D721Med (cell line): ENCODE data around the gene DHX9.

ENCODE experiments used
- DNase-seq: peaks from one replicate; pipeline ENCODE4 v3.0.0; 2011; ENCODE audit warnings: low spot score; ENCODE audit not compliant: insufficient read length
- FAIRE-seq: peaks from 2 replicates; lab custom pipeline; 2011; peaks lifted over from hg19 to GRCh38; lab: Jason Lieb, UNC
- TF ChIP-seq, protein P1 (sequence below): IDR thresholded peaks from 2 replicates; pipeline ENCODE4 v1.5.1; 2012; ENCODE audit warnings: mild to moderate bottlenecking, control low read depth; ENCODE audit not compliant: insufficient read depth; ENCODE audit errors: missing control alignments

DHX9 gene

GRCh38 chr1:182839209-182840066 is at the start of gene DHX9:
DHX9 (plus strand) TSS chr1:182839347; CDS start chr1:182842567, 3,220 bp downstream.
- DNase-seq, result peak; percentile 88
- TF ChIP-seq, protein P1, sequence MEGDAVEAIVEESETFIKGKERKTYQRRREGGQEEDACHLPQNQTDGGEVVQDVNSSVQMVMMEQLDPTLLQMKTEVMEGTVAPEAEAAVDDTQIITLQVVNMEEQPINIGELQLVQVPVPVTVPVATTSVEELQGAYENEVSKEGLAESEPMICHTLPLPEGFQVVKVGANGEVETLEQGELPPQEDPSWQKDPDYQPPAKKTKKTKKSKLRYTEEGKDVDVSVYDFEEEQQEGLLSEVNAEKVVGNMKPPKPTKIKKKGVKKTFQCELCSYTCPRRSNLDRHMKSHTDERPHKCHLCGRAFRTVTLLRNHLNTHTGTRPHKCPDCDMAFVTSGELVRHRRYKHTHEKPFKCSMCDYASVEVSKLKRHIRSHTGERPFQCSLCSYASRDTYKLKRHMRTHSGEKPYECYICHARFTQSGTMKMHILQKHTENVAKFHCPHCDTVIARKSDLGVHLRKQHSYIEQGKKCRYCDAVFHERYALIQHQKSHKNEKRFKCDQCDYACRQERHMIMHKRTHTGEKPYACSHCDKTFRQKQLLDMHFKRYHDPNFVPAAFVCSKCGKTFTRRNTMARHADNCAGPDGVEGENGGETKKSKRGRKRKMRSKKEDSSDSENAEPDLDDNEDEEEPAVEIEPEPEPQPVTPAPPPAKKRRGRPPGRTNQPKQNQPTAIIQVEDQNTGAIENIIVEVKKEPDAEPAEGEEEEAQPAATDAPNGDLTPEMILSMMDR, result no peak
- peak; percentile 56 for FAIRE-seq

- TF ChIP-seq, protein P1, result no peak
- FAIRE-seq, result peak; percentile 89
- no peak for DNase-seq
Observed at GRCh38 chr1:182791281-182792179, 47.6 kb upstream of the DHX9 start.

DNA sequence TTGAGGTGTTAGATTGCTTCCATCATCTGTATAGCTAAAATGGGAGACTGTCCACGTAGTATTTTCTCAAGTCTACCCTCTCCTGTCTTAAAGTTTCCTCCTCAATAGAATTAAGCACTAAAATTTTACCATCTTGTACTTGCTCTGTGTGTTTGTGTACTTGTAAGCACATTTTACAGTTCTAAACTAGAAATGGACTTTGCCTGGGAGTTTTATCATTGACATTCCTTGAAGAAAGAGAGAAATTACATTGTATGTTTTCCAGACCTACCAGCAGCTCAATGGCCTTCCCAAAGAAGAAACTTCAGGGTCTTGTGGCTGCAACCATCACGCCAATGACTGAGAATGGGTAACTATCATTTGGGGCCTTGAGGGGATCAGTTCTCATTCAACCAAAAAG is 45.1 kb upstream of the DHX9 start:
- TF ChIP-seq, protein P1, result no peak
- FAIRE-seq, result no peak
- DNase-seq, result no peak

DNA sequence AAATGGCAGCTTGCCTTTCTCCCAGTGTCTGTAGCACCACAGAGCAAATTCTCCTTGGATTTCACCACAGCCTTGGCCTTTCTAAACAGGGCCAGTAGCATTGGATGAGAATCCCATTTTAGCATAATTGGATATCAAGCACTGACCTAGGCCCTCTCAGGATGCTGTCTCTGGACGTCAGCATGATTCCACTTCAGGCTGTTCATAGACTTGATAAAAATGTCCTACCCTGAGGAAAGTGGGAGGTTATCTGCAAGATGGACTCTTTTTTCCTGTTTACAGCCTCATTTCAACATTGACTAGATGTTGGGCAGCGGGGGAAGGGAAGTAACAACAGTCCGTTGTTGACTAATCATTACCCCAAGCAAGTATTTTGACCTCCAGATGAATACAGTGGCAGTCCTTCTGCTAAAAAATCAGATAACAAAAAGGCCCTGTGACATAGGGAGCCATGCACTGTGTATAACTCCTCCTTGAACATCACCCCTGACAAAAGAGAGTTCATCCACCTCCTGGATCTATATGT is 44.4 kb upstream of the DHX9 start:
- DNase-seq (no peak), FAIRE-seq (no peak)
- TF ChIP-seq, protein P1, result no peak

DNA sequence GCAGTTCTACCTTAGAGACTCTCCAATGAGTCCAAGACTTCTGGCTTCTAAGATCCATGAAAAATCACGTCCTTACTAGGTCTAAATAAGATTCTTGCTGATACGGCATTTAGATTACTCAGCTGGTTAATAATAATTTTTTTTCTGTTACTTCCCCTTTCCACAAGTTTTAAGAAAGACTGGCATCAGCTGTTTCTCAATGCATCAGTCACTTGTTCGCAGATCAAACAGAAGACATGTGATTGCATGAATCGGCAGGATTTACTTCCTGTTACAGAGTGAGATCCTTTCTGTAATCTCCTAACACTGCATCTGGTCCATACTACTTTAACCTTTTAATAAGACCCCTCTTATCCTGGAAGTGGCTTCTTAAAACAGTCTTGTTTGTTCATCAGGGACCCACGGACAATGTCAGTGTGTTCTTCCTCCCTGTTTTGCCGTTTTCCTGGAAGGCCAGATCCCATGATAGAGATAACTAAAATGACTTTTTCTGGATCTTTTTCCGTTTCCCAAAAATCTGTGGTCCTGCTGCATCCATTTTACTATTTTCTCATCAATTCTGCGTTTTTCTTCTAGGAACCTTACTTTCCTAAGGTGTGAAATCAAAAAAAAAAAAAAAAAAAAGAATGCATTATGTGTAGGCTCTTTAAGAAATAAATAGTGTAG is 43.5 kb upstream of the DHX9 start:
- FAIRE-seq (peak; percentile 79), DNase-seq (no peak)
- TF ChIP-seq, protein P1, result no peak

GRCh38 chr1:182802006-182802803 is 36.9 kb upstream of the DHX9 start:
- TF ChIP-seq, protein P1, result no peak
- no peak for DNase-seq
- FAIRE-seq, result no peak
